HEK293 (cell line): ENCODE results near the gene EXOC2.

Source experiments
- TCF7L2 ChIP-seq: IDR thresholded peaks from 2 replicates; pipeline ENCODE4 v1.6.1; 2011; ENCODE audit warnings: low read depth, mild to moderate bottlenecking, inconsistent platforms, low read length, moderate library complexity, borderline replicate concordance
- ZBTB17 ChIP-seq: fragments of 450-650 bp; formaldehyde crosslinking; IDR thresholded peaks from 2 replicates; pipeline ENCODE4 v1.5.1; 2016; ENCODE audit warnings: missing biosample characterization, missing genetic modification characterization
- ZBTB8A ChIP-seq: fragments of 450-650 bp; formaldehyde crosslinking; IDR thresholded peaks from 2 replicates; pipeline ENCODE4 v1.5.1; 2016; ENCODE audit warnings: missing biosample characterization, missing genetic modification characterization
- ZNF19 ChIP-seq: fragments of 450-650 bp; formaldehyde crosslinking; IDR thresholded peaks from 2 replicates; pipeline ENCODE4; 2016; ENCODE audit warnings: missing biosample characterization, missing genetic modification characterization, low read depth
- ZNF366 ChIP-seq: fragments of 450-650 bp; formaldehyde crosslinking; conservative IDR thresholded peaks from 2 replicates; pipeline ENCODE4 v1.5.1; 2016; ENCODE audit warnings: missing biosample characterization, missing genetic modification characterization
- ZNF530 ChIP-seq: fragments of 450-650 bp; formaldehyde crosslinking; IDR thresholded peaks from 2 replicates; pipeline ENCODE4 v1.5.1; 2016; ENCODE audit warnings: low read depth, missing biosample characterization, missing genetic modification characterization
- ZNF548 ChIP-seq: fragments of 450-650 bp; formaldehyde crosslinking; IDR thresholded peaks from 2 replicates; pipeline ENCODE4 v1.5.1; 2016; ENCODE audit warnings: missing biosample characterization, missing genetic modification characterization
- ZNF561 ChIP-seq: fragments of 450-650 bp; IDR thresholded peaks from 2 replicates; pipeline ENCODE4 v1.5.1; 2018; ENCODE audit warnings: missing biosample characterization, missing genetic modification characterization, borderline replicate concordance
- ZNF776 ChIP-seq: fragments of 450-650 bp; formaldehyde crosslinking; IDR thresholded peaks from 2 replicates; pipeline ENCODE4 v1.5.0; 2017; ENCODE audit warnings: missing biosample characterization, missing genetic modification characterization, borderline replicate concordance
- TF ChIP-seq, protein P1 (sequence below): fragments of 450-650 bp; formaldehyde crosslinking; IDR thresholded peaks from 2 replicates; pipeline ENCODE4 v1.5.1; 2016; ENCODE audit warnings: missing biosample characterization, missing genetic modification characterization
- TF ChIP-seq, protein P2 (sequence below): fragments of 450-650 bp; formaldehyde crosslinking; IDR thresholded peaks from 2 replicates; pipeline ENCODE4 v1.5.1; 2016; ENCODE audit warnings: missing biosample characterization, missing genetic modification characterization

DNA sequence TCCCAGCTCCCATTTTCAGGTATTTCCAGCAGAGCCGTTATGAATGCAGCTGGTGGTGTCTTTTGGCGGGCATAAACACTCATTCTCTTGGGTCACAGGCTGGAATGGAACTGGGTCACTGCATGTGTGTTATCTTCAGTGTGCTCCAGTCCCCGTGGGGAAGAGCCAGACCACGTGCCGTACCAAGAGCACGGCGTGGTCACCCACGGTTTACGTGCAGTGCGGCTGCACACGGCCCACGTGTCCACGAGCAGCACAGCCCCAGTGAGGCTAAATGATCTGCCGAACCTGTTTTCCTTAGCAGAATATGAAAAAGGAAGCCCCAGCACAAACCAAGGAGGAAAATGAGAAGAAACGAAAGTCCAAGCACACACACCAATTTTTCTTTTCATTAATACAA is 179.9 kb downstream of the EXOC2 start:
- TF ChIP-seq ZNF548 (tag by site-specific recombination): no peak
- TF ChIP-seq, protein P1, sequence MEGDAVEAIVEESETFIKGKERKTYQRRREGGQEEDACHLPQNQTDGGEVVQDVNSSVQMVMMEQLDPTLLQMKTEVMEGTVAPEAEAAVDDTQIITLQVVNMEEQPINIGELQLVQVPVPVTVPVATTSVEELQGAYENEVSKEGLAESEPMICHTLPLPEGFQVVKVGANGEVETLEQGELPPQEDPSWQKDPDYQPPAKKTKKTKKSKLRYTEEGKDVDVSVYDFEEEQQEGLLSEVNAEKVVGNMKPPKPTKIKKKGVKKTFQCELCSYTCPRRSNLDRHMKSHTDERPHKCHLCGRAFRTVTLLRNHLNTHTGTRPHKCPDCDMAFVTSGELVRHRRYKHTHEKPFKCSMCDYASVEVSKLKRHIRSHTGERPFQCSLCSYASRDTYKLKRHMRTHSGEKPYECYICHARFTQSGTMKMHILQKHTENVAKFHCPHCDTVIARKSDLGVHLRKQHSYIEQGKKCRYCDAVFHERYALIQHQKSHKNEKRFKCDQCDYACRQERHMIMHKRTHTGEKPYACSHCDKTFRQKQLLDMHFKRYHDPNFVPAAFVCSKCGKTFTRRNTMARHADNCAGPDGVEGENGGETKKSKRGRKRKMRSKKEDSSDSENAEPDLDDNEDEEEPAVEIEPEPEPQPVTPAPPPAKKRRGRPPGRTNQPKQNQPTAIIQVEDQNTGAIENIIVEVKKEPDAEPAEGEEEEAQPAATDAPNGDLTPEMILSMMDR (tag by site-specific recombination): no peak
- TF ChIP-seq ZBTB17 (tag by site-specific recombination): no peak
- TF ChIP-seq ZNF776 (tag by site-specific recombination): no peak
- TF ChIP-seq ZNF561 (tag by site-specific recombination): no peak
- TF ChIP-seq ZBTB8A (tag by site-specific recombination): no peak
- no peak for TF ChIP-seq ZNF19
- TF ChIP-seq ZNF366: no peak
- TF ChIP-seq TCF7L2: no peak
- no peak for TF ChIP-seq ZNF530 (tag by site-specific recombination)
- TF ChIP-seq, protein P2, sequence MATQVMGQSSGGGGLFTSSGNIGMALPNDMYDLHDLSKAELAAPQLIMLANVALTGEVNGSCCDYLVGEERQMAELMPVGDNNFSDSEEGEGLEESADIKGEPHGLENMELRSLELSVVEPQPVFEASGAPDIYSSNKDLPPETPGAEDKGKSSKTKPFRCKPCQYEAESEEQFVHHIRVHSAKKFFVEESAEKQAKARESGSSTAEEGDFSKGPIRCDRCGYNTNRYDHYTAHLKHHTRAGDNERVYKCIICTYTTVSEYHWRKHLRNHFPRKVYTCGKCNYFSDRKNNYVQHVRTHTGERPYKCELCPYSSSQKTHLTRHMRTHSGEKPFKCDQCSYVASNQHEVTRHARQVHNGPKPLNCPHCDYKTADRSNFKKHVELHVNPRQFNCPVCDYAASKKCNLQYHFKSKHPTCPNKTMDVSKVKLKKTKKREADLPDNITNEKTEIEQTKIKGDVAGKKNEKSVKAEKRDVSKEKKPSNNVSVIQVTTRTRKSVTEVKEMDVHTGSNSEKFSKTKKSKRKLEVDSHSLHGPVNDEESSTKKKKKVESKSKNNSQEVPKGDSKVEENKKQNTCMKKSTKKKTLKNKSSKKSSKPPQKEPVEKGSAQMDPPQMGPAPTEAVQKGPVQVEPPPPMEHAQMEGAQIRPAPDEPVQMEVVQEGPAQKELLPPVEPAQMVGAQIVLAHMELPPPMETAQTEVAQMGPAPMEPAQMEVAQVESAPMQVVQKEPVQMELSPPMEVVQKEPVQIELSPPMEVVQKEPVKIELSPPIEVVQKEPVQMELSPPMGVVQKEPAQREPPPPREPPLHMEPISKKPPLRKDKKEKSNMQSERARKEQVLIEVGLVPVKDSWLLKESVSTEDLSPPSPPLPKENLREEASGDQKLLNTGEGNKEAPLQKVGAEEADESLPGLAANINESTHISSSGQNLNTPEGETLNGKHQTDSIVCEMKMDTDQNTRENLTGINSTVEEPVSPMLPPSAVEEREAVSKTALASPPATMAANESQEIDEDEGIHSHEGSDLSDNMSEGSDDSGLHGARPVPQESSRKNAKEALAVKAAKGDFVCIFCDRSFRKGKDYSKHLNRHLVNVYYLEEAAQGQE (tag by site-specific recombination): no peak
